Measurements from ENCODE around the gene FBXO34. TPM values are rescaled to one million over a fixed set of nuclear protein-coding genes. Genes with fewer than 3 reads are reported as not detected.

FBXO34 gene
- total and polyA plus RNA-seq, 2 of the 13 experiments (the other 11 are each of a cell fraction or from before 2014, with no cell fraction given): 8.8 to 13.5 TPM

DNA sequence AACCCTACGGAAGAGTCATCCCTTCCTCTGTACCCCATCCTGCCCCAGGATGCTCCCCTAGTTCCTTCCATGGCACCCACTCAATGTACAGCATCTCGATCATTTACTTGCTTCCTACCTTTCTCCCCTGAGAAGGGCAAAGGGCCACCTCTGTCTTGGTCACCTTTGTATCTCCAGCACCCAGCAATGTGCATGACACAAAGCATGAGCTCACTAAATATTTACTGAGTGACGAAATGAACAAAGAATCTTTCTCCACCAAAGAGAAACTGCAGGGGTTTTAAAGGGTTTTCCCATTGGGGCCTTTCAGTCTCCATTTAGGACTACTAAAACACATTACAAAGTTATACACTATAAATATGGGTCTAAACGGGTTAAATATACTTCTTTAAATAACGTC, 109.8 kb downstream of the FBXO34 start (continued):
- TF ChIP-seq, protein P1, sequence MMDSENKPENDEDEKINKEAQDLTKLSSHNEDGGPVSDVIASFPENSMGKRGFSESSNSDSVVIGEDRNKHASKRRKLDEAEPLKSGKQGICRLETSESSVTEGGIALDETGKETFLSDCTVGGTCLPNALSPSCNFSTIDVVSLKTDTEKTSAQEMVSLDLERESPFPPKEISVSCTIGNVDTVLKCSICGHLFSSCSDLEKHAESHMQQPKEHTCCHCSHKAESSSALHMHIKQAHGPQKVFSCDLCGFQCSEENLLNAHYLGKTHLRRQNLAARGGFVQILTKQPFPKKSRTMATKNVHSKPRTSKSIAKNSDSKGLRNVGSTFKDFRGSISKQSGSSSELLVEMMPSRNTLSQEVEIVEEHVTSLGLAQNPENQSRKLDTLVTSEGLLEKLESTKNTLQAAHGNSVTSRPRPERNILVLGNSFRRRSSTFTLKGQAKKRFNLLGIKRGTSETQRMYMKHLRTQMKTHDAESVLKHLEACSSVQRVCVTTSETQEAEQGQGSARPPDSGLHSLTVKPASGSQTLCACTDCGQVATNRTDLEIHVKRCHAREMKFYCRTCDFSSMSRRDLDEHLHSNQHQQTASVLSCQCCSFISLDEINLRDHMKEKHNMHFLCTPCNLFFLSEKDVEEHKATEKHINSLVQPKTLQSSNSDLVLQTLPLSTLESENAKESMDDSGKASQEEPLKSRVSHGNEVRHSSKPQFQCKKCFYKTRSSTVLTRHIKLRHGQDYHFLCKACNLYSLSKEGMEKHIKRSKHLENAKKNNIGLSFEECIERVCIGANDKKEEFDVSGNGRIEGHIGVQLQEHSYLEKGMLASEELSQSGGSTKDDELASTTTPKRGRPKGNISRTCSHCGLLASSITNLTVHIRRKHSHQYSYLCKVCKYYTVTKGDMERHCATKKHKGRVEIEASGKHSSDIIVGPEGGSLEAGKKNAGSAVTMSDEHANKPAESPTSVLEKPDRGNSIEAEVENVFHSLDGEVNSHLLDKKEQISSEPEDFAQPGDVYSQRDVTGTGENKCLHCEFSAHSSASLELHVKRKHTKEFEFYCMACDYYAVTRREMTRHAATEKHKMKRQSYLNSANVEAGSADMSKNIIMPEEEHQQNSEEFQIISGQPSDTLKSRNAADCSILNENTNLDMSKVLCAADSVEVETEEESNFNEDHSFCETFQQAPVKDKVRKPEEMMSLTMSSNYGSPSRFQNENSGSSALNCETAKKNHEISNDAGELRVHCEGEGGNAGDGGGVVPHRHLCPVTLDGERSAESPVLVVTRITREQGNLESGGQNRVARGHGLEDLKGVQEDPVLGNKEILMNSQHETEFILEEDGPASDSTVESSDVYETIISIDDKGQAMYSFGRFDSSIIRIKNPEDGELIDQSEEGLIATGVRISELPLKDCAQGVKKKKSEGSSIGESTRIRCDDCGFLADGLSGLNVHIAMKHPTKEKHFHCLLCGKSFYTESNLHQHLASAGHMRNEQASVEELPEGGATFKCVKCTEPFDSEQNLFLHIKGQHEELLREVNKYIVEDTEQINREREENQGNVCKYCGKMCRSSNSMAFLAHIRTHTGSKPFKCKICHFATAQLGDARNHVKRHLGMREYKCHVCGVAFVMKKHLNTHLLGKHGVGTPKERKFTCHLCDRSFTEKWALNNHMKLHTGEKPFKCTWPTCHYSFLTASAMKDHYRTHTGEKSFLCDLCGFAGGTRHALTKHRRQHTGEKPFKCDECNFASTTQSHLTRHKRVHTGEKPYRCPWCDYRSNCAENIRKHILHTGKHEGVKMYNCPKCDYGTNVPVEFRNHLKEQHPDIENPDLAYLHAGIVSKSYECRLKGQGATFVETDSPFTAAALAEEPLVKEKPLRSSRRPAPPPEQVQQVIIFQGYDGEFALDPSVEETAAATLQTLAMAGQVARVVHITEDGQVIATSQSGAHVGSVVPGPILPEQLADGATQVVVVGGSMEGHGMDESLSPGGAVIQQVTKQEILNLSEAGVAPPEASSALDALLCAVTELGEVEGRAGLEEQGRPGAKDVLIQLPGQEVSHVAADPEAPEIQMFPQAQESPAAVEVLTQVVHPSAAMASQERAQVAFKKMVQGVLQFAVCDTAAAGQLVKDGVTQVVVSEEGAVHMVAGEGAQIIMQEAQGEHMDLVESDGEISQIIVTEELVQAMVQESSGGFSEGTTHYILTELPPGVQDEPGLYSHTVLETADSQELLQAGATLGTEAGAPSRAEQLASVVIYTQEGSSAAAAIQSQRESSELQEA (CRISPR knock-in tag; IDR thresholded peaks at IDR 0.05; ENCODE audit: not compliant biosample characterization): no peak
- TF ChIP-seq ZNF720 (CRISPR knock-in tag; IDR thresholded peaks at IDR 0.05) (no peak), RBAK (CRISPR knock-in tag; IDR thresholded peaks at IDR 0.05) (no peak), ZNF138 (CRISPR knock-in tag; IDR thresholded peaks at IDR 0.05; ENCODE audit: low read depth) (no peak), MTA3 (CRISPR knock-in tag; IDR thresholded peaks at IDR 0.05) (no peak), ARNT2 (CRISPR knock-in tag; IDR thresholded peaks at IDR 0.05; ENCODE audit: low read depth) (no peak), ZNF652 (CRISPR knock-in tag; IDR thresholded peaks at IDR 0.05; ENCODE audit: borderline replicate concordance, low read depth) (no peak), NR1H2 (CRISPR knock-in tag; IDR thresholded peaks at IDR 0.05; ENCODE audit: borderline replicate concordance, low read depth) (no peak), SAP130 (CRISPR knock-in tag; IDR thresholded peaks at IDR 0.05; ENCODE audit: low read depth) (peak; percentile 53), NBN (conservative IDR thresholded peaks at IDR 0.05) (no peak), LCORL (IDR thresholded peaks at IDR 0.05) (no peak), LCORL (CRISPR knock-in tag; IDR thresholded peaks at IDR 0.05) (no peak)
- TF ChIP-seq, protein P2, sequence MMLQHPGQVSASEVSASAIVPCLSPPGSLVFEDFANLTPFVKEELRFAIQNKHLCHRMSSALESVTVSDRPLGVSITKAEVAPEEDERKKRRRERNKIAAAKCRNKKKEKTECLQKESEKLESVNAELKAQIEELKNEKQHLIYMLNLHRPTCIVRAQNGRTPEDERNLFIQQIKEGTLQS (CRISPR knock-in tag; IDR thresholded peaks at IDR 0.05): peak; percentile 55; the same call in 1 of the 2 replicates
- TF ChIP-seq, protein P3, sequence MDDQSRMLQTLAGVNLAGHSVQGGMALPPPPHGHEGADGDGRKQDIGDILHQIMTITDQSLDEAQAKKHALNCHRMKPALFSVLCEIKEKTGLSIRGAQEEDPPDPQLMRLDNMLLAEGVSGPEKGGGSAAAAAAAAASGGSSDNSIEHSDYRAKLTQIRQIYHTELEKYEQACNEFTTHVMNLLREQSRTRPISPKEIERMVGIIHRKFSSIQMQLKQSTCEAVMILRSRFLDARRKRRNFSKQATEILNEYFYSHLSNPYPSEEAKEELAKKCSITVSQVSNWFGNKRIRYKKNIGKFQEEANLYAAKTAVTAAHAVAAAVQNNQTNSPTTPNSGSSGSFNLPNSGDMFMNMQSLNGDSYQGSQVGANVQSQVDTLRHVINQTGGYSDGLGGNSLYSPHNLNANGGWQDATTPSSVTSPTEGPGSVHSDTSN (CRISPR knock-in tag; IDR thresholded peaks at IDR 0.05; ENCODE audit: borderline replicate concordance): no peak
- TF ChIP-seq, protein P4, sequence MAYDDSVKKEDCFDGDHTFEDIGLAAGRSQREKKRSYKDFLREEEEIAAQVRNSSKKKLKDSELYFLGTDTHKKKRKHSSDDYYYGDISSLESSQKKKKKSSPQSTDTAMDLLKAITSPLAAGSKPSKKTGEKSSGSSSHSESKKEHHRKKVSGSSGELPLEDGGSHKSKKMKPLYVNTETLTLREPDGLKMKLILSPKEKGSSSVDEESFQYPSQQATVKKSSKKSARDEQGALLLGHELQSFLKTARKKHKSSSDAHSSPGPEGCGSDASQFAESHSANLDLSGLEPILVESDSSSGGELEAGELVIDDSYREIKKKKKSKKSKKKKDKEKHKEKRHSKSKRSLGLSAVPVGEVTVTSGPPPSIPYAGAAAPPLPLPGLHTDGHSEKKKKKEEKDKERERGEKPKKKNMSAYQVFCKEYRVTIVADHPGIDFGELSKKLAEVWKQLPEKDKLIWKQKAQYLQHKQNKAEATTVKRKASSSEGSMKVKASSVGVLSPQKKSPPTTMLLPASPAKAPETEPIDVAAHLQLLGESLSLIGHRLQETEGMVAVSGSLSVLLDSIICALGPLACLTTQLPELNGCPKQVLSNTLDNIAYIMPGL (CRISPR knock-in tag; IDR thresholded peaks at IDR 0.05; ENCODE audit: borderline replicate concordance in 1 of 2, low read depth in 1 of 2): no peak
- TF ChIP-seq, protein P5, sequence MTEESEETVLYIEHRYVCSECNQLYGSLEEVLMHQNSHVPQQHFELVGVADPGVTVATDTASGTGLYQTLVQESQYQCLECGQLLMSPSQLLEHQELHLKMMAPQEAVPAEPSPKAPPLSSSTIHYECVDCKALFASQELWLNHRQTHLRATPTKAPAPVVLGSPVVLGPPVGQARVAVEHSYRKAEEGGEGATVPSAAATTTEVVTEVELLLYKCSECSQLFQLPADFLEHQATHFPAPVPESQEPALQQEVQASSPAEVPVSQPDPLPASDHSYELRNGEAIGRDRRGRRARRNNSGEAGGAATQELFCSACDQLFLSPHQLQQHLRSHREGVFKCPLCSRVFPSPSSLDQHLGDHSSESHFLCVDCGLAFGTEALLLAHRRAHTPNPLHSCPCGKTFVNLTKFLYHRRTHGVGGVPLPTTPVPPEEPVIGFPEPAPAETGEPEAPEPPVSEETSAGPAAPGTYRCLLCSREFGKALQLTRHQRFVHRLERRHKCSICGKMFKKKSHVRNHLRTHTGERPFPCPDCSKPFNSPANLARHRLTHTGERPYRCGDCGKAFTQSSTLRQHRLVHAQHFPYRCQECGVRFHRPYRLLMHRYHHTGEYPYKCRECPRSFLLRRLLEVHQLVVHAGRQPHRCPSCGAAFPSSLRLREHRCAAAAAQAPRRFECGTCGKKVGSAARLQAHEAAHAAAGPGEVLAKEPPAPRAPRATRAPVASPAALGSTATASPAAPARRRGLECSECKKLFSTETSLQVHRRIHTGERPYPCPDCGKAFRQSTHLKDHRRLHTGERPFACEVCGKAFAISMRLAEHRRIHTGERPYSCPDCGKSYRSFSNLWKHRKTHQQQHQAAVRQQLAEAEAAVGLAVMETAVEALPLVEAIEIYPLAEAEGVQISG (CRISPR knock-in tag; IDR thresholded peaks at IDR 0.05): no peak

Measured in HepG2 (cell line).